ENCODE results near the gene CFAP20DC. TPM values are rescaled to one million over a fixed set of nuclear protein-coding genes. Genes with fewer than 3 reads are reported as not detected.

CFAP20DC gene
- total RNA-seq, 1 experiment from 2014 or later: 4.5 TPM

DNA sequence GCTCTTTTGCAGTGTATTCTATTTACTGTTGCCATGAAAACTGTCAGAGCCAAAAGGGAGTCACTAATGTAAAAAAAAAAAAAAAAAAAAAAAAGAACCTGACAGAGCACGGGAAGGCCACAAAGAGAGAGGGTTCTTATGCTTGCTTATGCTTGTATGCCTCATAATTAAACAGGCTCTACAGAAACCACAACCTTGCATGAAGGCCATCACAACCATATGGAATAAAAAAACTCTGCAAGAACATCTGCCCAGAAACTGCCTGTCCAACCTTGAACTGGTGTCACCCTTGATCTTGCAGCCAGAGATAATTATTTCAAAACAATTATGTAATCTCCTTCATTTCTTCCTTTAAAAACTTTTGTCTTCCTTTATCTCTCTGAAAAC is 50.1 kb downstream of the CFAP20DC start:
- peaks cover 2% of the 10 kb centered on the region; the same call in 1 of the 2 replicates for H3K27me3 Mint-ChIP-seq (ENCODE audit: low read depth)
- H2BK5ac ChIP-seq (ENCODE audit: insufficient read length, low read length): no peak overlapping the region
- no peaks in the 10 kb centered on the region for H3K4me1 ChIP-seq (ENCODE audit: insufficient read depth, low read length)
- DNase-seq: no peak
- H3K9ac ChIP-seq (ENCODE audit: extremely low read depth, insufficient read length, low read length): no peak overlapping the region
- no peak overlapping the region for H3K18ac ChIP-seq (ENCODE audit: insufficient read length, low read depth, low read length)
- H3K56ac ChIP-seq (ENCODE audit: insufficient read length, low read depth, low read length): no peak overlapping the region
- no peaks in the 10 kb centered on the region for H3K9me3 Mint-ChIP-seq
- H3K79me2 ChIP-seq (ENCODE audit: insufficient read depth, low read length): no peaks in the 10 kb centered on the region
- H2BK15ac ChIP-seq (ENCODE audit: low read depth, low read length): no peak overlapping the region
- no peak overlapping the region for H3K27ac Mint-ChIP-seq
- H3K4ac ChIP-seq (ENCODE audit: low read depth, low read length): no peak overlapping the region
- peaks cover 11 to 15% of the 10 kb centered on the region in 2 experiments for H3K4me1 Mint-ChIP-seq
- no peak overlapping the region for H2BK120ac ChIP-seq (ENCODE audit: low read depth, low read length, poor library complexity, severe bottlenecking)
- no peak overlapping the region for H3K4me2 ChIP-seq (ENCODE audit: insufficient read depth, insufficient read length, low read length)
- WGBS (ENCODE audit: extremely low coverage, insufficient read length, low lambda C conversion rate): no CpG with 5 or more reads among the region's 1 CpG
- H2BK20ac ChIP-seq (ENCODE audit: low read depth, low read length, poor library complexity, severe bottlenecking): no peak overlapping the region
- no peak overlapping the region for H3K14ac ChIP-seq (ENCODE audit: insufficient read depth, low read length)
- no peaks in the 10 kb centered on the region for H3K23me2 ChIP-seq (ENCODE audit: insufficient read length, low read depth, low read length, poor library complexity, severe bottlenecking)
- TF ChIP-seq CTCF (conservative IDR thresholded peaks at IDR 0.05): no peak
- H3K23ac ChIP-seq (ENCODE audit: insufficient read length, low read depth, low read length): no peak overlapping the region
- H3K9me3 ChIP-seq (ENCODE audit: control insufficient read depth, low read depth, low read length): no peaks in the 10 kb centered on the region
- no peak overlapping the region for H2AFZ ChIP-seq (ENCODE audit: low read length)
- no peak overlapping the region for H3T11ph ChIP-seq (ENCODE audit: low read length)
- H3K79me1 ChIP-seq (ENCODE audit: insufficient read depth, low read depth, low read length, poor library complexity, severe bottlenecking): no peaks in the 10 kb centered on the region
- H2BK12ac ChIP-seq (ENCODE audit: insufficient read length, low read depth, low read length): no peak overlapping the region
- H3K27ac ChIP-seq (ENCODE audit: insufficient read length, low read depth, low read length): no peak overlapping the region
- no peak overlapping the region for H2AK5ac ChIP-seq (ENCODE audit: insufficient read length, low read length)
- no peaks in the 10 kb centered on the region for H3K36me3 Mint-ChIP-seq (ENCODE audit: insufficient read depth in 1 of 3, low read depth in 3 of 3)
- H4K5ac ChIP-seq (ENCODE audit: insufficient read length, low read depth, low read length): no peak overlapping the region
- no peak overlapping the region for H4K8ac ChIP-seq (replicated peaks; ENCODE audit: insufficient read length, low read depth, low read length)
- H4K20me1 ChIP-seq (ENCODE audit: control insufficient read depth, insufficient read depth, insufficient read length): no peaks in the 10 kb centered on the region
- H3K27me3 ChIP-seq (ENCODE audit: insufficient read depth, low read length): no peaks in the 10 kb centered on the region
- no peak overlapping the region for H4K91ac ChIP-seq (ENCODE audit: insufficient read length, low read depth, low read length)
- H3K4me3 Mint-ChIP-seq: no peak overlapping the region
